WTC11 (cell line): ENCODE measurements around the gene BANK1. TPM values are rescaled to one million over a fixed set of nuclear protein-coding genes. Genes with fewer than 3 reads are reported as not detected.

ENCODE experiments used
- ATAC-seq: fragments of 200-7000 bp; cut with Tn5 transposase; 2 replicates; pipeline ENCODE4 v1.10.0; 2021; ENCODE audit warnings: mild to moderate bottlenecking, moderate library complexity
- CTCF ChIA-PET: fragments of 300-600 bp; sonication (Branson Sonifier 250); formaldehyde crosslinking; loops from one replicate; lab custom pipeline; 2021; ENCODE audit warnings: antibody characterized with exemption; lab: Charles Lee
- POLR2A ChIA-PET: fragments of 350-600 bp; sonication (Branson Sonifier 250); formaldehyde crosslinking; loops from one replicate; lab custom pipeline; 2021; ENCODE audit warnings: antibody characterized with exemption; lab: Charles Lee
- DNase-seq: peaks from one replicate; pipeline ENCODE4 v3.0.0; 2021; ENCODE audit warnings: low spot score
- H3K27ac Mint-ChIP-seq: 2 replicates; pipeline ENCODE4 v1.8.0; 2021; ENCODE audit warnings: mixed read lengths
- H3K27me3 Mint-ChIP-seq: 2 replicates; pipeline ENCODE4 v1.8.0; 2021; ENCODE audit warnings: low read depth, mild to moderate bottlenecking, moderate library complexity, mixed read lengths
- H3K36me3 Mint-ChIP-seq: 2 replicates; pipeline ENCODE4 v1.8.0; 2021; ENCODE audit warnings: mixed read lengths
- H3K4me1 Mint-ChIP-seq: 2 replicates; pipeline ENCODE4 v1.8.0; 2022; ENCODE audit warnings: mixed read lengths
- H3K4me3 Mint-ChIP-seq: 2 replicates; pipeline ENCODE4 v1.8.0; 2021; ENCODE audit warnings: mild to moderate bottlenecking, moderate library complexity, mixed read lengths
- H3K9me3 Mint-ChIP-seq: 2 replicates; pipeline ENCODE4 v1.8.0; 2021; ENCODE audit warnings: mixed read lengths
- ATF2 ChIP-seq: sonication (generic); formaldehyde crosslinking; IDR thresholded peaks from 2 replicates; pipeline ENCODE4 v1.8.1; 2022; ENCODE audit warnings: low read depth, missing genetic modification reagents, borderline replicate concordance
- ATF6 ChIP-seq: sonication (generic); formaldehyde crosslinking; IDR thresholded peaks from 2 replicates; pipeline ENCODE4 v1.8.1; 2023; ENCODE audit warnings: mild to moderate bottlenecking, missing genetic modification reagents
- CREM ChIP-seq: sonication (generic); formaldehyde crosslinking; IDR thresholded peaks from 2 replicates; pipeline ENCODE4 v1.8.1; 2022; ENCODE audit warnings: mild to moderate bottlenecking, missing genetic modification reagents, moderate library complexity
- CTCF ChIP-seq: fragments of 200-600 bp; IDR thresholded peaks from 2 replicates; pipeline ENCODE4 v1.8.0; 2022; ENCODE audit warnings: antibody characterized with exemption
- EMX1 ChIP-seq: fragments of 250-450 bp; sonication (Bioruptor Pico); IDR thresholded peaks from 2 replicates; pipeline ENCODE4 v1.8.0; 2021; ENCODE audit warnings: mild to moderate bottlenecking
- JUN ChIP-seq: sonication (generic); formaldehyde crosslinking; IDR thresholded peaks from 2 replicates; pipeline ENCODE4 v1.8.0; 2023; ENCODE audit warnings: mild to moderate bottlenecking, missing genetic modification reagents
- MAX ChIP-seq: sonication (generic); formaldehyde crosslinking; IDR thresholded peaks from 2 replicates; pipeline ENCODE4 v1.8.0; 2022; ENCODE audit warnings: mild to moderate bottlenecking, missing genetic modification reagents
- MLX ChIP-seq: sonication (generic); formaldehyde crosslinking; IDR thresholded peaks from 2 replicates; pipeline ENCODE4 v1.8.1; 2023; ENCODE audit warnings: mild to moderate bottlenecking, missing genetic modification reagents, moderate library complexity
- MYBL2 ChIP-seq: sonication (generic); formaldehyde crosslinking; IDR thresholded peaks from 2 replicates; pipeline ENCODE4 v1.8.1; 2023; ENCODE audit warnings: mild to moderate bottlenecking, moderate library complexity, missing genetic modification reagents
- PRDM15 ChIP-seq: sonication (generic); formaldehyde crosslinking; IDR thresholded peaks from 2 replicates; pipeline ENCODE4 v1.8.0; 2022; ENCODE audit warnings: missing genetic modification reagents
- STAT6 ChIP-seq: sonication (generic); formaldehyde crosslinking; conservative IDR thresholded peaks from 2 replicates; pipeline ENCODE4 v1.8.1; 2023; ENCODE audit warnings: mild to moderate bottlenecking, low read depth, missing genetic modification reagents, moderate library complexity
- USF1 ChIP-seq: sonication (generic); formaldehyde crosslinking; IDR thresholded peaks from 2 replicates; pipeline ENCODE4 v1.8.0; 2022; ENCODE audit warnings: mild to moderate bottlenecking, missing genetic modification reagents
- ZNF219 ChIP-seq: sonication (generic); formaldehyde crosslinking; IDR thresholded peaks from 2 replicates; pipeline ENCODE4 v1.8.0; 2023; ENCODE audit warnings: missing genetic modification reagents, mild to moderate bottlenecking, borderline replicate concordance
- ZNF416 ChIP-seq: fragments of 250-450 bp; sonication (Bioruptor Pico); IDR thresholded peaks from 2 replicates; pipeline ENCODE4 v1.9.0; 2021; ENCODE audit warnings: mild to moderate bottlenecking, inconsistent platforms
- total RNA-seq: library from RNA; stranded (reverse); gene quantifications from 3 replicates; pipeline ENCODE4 v1.2.3, GENCODE V29; 2021

Gene BANK1
- total RNA-seq, 1 experiment from 2014 or later: 0.68 TPM

GRCh38 chr4:101950258-101950979 lies 159.9 kb downstream of the BANK1 start:
- no peaks in the 10 kb centered on the region for H3K27me3 Mint-ChIP-seq
- H3K4me3 Mint-ChIP-seq: no peak overlapping the region
- ATAC-seq: peak; percentile 25; the same call in 1 of the 2 replicates
- CTCF ChIA-PET: no interaction called here
- H3K27ac Mint-ChIP-seq: peak overlapping the region; percentile 98
- no peaks in the 10 kb centered on the region for H3K9me3 Mint-ChIP-seq
- DNase-seq: no peak
- POLR2A ChIA-PET: interaction anchor here (0.7 kb wide), 1 partner anchor 482 kb away, joined by 4 read pairs; no protein-coding TSS in a partner anchor
- TF ChIP-seq ZNF219 (CRISPR knock-in tag) (no peak), USF1 (no peak), JUN (no peak), PRDM15 (no peak), CREM (CRISPR knock-in tag) (no peak), ATF2 (CRISPR knock-in tag) (no peak), STAT6 (no peak), ATF6 (CRISPR knock-in tag) (no peak), ZNF416 (CRISPR knock-in tag) (no peak)
- TF ChIP-seq, all 79 proteins: peak for 0
- Mint-ChIP-seq H3K4me1 (peaks cover 75% of the 10 kb centered on the region), H3K36me3 (no peaks in the 10 kb centered on the region)

- Mint-ChIP-seq H3K9me3 (no peaks in the 10 kb centered on the region), H3K4me1 (peaks cover 69% of the 10 kb centered on the region), H3K36me3 (no peaks in the 10 kb centered on the region), H3K27ac (peak overlapping the region; percentile 53; the same call in 1 of the 2 replicates), H3K4me3 (no peak overlapping the region), H3K27me3 (no peaks in the 10 kb centered on the region)
- ATAC-seq (no peak), DNase-seq (no peak)
- ChIA-PET POLR2A (no interaction called here), CTCF (no interaction called here)
- no peak for TF ChIP-seq MYBL2 (CRISPR knock-in tag)
- no peak for TF ChIP-seq MLX
- no peak for TF ChIP-seq CTCF
- no peak for TF ChIP-seq EMX1 (CRISPR knock-in tag)
- no peak for TF ChIP-seq MAX (CRISPR knock-in tag)
Measured at GRCh38 chr4:101952985-101953384, 162.5 kb downstream of the BANK1 start.
